Measurements from ENCODE around the gene DYDC1. TPM values are rescaled to one million over a fixed set of nuclear protein-coding genes. Genes with fewer than 3 reads are reported as not detected.

The DYDC1 gene
- total and polyA plus RNA-seq, 2 of the 13 experiments (the other 11 are each of a cell fraction or from before 2014, with no cell fraction given): not detected

GRCh38 chr10:80322158-80322557 is 34.4 kb downstream of the DYDC1 start (continued):
- TF ChIP-seq CEBPB (IDR thresholded peaks at IDR 0.05; ENCODE audit: borderline replicate concordance, low read depth, low read length): peak; percentile 92
- no peak for TF ChIP-seq POLR2AphosphoS2 (IDR thresholded peaks at IDR 0.05; ENCODE audit: low read depth, low read length)
- TF ChIP-seq GATAD2A (CRISPR knock-in tag; IDR thresholded peaks at IDR 0.05): peak; percentile 56
- no peak for TF ChIP-seq REST (IDR thresholded peaks at IDR 0.05; ENCODE audit: borderline replicate concordance in 1 of 2, low read depth in 1 of 2, low read length in 2 of 2)
- TF ChIP-seq CEBPG (CRISPR knock-in tag; IDR thresholded peaks at IDR 0.05): peak; percentile 86
- TF ChIP-seq ZNF816 (CRISPR knock-in tag; IDR thresholded peaks at IDR 0.05; ENCODE audit: borderline replicate concordance): 0 out of 2 replicates have a peak, but pooled peaks have one; percentile 29
- peak; percentile 33; the same call in 1 of the 2 replicates for TF ChIP-seq HDAC1 (CRISPR knock-in tag; IDR thresholded peaks at IDR 0.05)
- no peak for TF ChIP-seq HMG20A (CRISPR knock-in tag; IDR thresholded peaks at IDR 0.05; ENCODE audit: borderline replicate concordance)
- no peak for TF ChIP-seq ZFP82 (CRISPR knock-in tag; IDR thresholded peaks at IDR 0.05; ENCODE audit: borderline replicate concordance)

GRCh38 chr10:80321183-80321582 is 35.4 kb downstream of the DYDC1 start:
- WGBS (ENCODE audit: low lambda C conversion rate): 74% methylated on average over 5 of the region's 5 CpGs
- Histone ChIP-seq H3K4me2 (ENCODE audit: low read depth, low read length) (no peak overlapping the region), H3K9me3 (ENCODE audit: low read length) (no peaks in the 10 kb centered on the region), H2AFZ (ENCODE audit: low read length) (no peak overlapping the region), H3K36me3 (replicated peaks in 1 of 2; ENCODE audit: control insufficient read depth in 1 of 2, insufficient read depth in 2 of 2, low read length in 2 of 2) (no peaks in the 10 kb centered on the region), H3K27ac (ENCODE audit: extremely low read length, insufficient read depth, low read length) (no peak overlapping the region), H3K4me3 (replicated peaks in 1 of 3; ENCODE audit: insufficient read depth in 1 of 3, low read depth in 2 of 3, low read length in 3 of 3) (no peak overlapping the region), H3K27me3 (ENCODE audit: control insufficient read depth in 1 of 2, insufficient read depth in 2 of 2, low read length in 2 of 2) (no peaks in the 10 kb centered on the region), H3K79me2 (ENCODE audit: insufficient read depth, low read length) (no peaks in the 10 kb centered on the region), H4K20me1 (ENCODE audit: insufficient read depth, low read length) (no peaks in the 10 kb centered on the region), H3K4me1 (ENCODE audit: insufficient read depth, low read length) (peaks cover 56% of the 10 kb centered on the region), H3K9ac (ENCODE audit: insufficient read depth, low read depth, low read length) (no peak overlapping the region)
- POLR2A ChIA-PET: no interaction called here
- in situ Hi-C loops (cut with HindIII; ENCODE audit: extremely low pct_ligation_motif_present, low pct_unique_long_range_greater_than_20kb): no loop called here
- BruUV-seq (replicated peaks): no TSS peak
- DNase-seq (ENCODE audit: low spot score) (no peak), FAIRE-seq (no peak), ATAC-seq (no peak)
- intact Hi-C loops (cut with micrococcal nuclease; ENCODE audit: unreplicated experiment): loop anchor here (5.0 kb wide), 1 partner anchor 59 kb away; no protein-coding TSS in a partner anchor
- CTCF ChIA-PET (ENCODE audit: low intra/inter-chr PET ratio, low total read pairs): no interaction called here
- TF ChIP-seq TP53 (CRISPR knock-in tag; conservative IDR thresholded peaks at IDR 0.05): no peak
- TF ChIP-seq EP300 (IDR thresholded peaks at IDR 0.05; ENCODE audit: low read depth in 2 of 2, low read length in 2 of 2): no peak
- no peak for TF ChIP-seq EP300 (CRISPR knock-in tag; IDR thresholded peaks at IDR 0.05; ENCODE audit: borderline replicate concordance)
- no peak for TF ChIP-seq ZBTB8A (CRISPR knock-in tag; IDR thresholded peaks at IDR 0.05; ENCODE audit: borderline replicate concordance, low read depth)
- no peak for TF ChIP-seq ZNF12 (CRISPR knock-in tag; IDR thresholded peaks at IDR 0.05)
- TF ChIP-seq, protein P1, sequence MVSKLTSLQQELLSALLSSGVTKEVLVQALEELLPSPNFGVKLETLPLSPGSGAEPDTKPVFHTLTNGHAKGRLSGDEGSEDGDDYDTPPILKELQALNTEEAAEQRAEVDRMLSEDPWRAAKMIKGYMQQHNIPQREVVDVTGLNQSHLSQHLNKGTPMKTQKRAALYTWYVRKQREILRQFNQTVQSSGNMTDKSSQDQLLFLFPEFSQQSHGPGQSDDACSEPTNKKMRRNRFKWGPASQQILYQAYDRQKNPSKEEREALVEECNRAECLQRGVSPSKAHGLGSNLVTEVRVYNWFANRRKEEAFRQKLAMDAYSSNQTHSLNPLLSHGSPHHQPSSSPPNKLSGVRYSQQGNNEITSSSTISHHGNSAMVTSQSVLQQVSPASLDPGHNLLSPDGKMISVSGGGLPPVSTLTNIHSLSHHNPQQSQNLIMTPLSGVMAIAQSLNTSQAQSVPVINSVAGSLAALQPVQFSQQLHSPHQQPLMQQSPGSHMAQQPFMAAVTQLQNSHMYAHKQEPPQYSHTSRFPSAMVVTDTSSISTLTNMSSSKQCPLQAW (CRISPR knock-in tag; IDR thresholded peaks at IDR 0.05): no peak
- TF ChIP-seq ZNF234 (CRISPR knock-in tag; conservative IDR thresholded peaks at IDR 0.05): no peak
- no peak for TF ChIP-seq DNMT1 (CRISPR knock-in tag; IDR thresholded peaks at IDR 0.05)
- TF ChIP-seq NR3C1 (CRISPR knock-in tag; IDR thresholded peaks at IDR 0.05): no peak
- TF ChIP-seq ETV5 (CRISPR knock-in tag; IDR thresholded peaks at IDR 0.05; ENCODE audit: borderline replicate concordance): no peak
- TF ChIP-seq RBM22 (optimal IDR thresholded peaks at IDR 0.05; ENCODE audit: low read length): no peak

All from HepG2 (cell line).